Activated T-cell treated with anti-CD3 and anti-CD28 coated beads, Interleukin-2, amount 50 U/mL, for 24 hours (primary cell): Measurements from ENCODE around the gene MGST2.
"Not testable (repeated sequence)": the region's sequence is repeated elsewhere in the genome, so short reads cannot be mapped to it uniquely, and the experiment has no call there.

ENCODE experiments used
- DNase-seq: peaks from one replicate; pipeline ENCODE4 v3.0.0-alpha.2; 2020
- H3K27ac Mint-ChIP-seq: 2 replicates; pipeline ENCODE4 v1.8.0; 2020; ENCODE audit warnings: mild to moderate bottlenecking, mixed read lengths
- H3K27me3 Mint-ChIP-seq: 2 replicates; pipeline ENCODE4 v1.8.0; 2020; ENCODE audit warnings: mixed read lengths
- H3K36me3 Mint-ChIP-seq: 2 replicates; pipeline ENCODE4 v1.8.0; 2020; ENCODE audit warnings: low read depth, mixed read lengths
- H3K4me1 Mint-ChIP-seq: 2 replicates; pipeline ENCODE4 v1.8.0; 2020; ENCODE audit warnings: low read depth, mixed read lengths
- H3K4me3 Mint-ChIP-seq: 2 replicates; pipeline ENCODE4 v1.8.0; 2020; ENCODE audit warnings: mild to moderate bottlenecking, moderate library complexity, mixed read lengths
- H3K9me3 Mint-ChIP-seq: 2 replicates; pipeline ENCODE4 v1.8.0; 2020; ENCODE audit warnings: mixed read lengths

The MGST2 gene

GRCh38 chr4:139665690-139666529 lies at the start of gene MGST2:
Gene MGST2, plus strand, starts transcription at chr4:139665819. Its CDS starts 201 bp downstream, at chr4:139666020.
- Mint-ChIP-seq H3K9me3 (no peaks in the 10 kb centered on the region), H3K27ac (peak within 1 kb of the TSS; percentile 79), H3K4me1 (peaks cover 20% of the 10 kb centered on the region), H3K27me3 (no peaks in the 10 kb centered on the region), H3K36me3 (no peaks in the 10 kb centered on the region), H3K4me3 (peak within 1 kb of the TSS; percentile 79)
- DNase-seq, result peak; percentile 65

- Mint-ChIP-seq H3K27me3 (no peaks in the 10 kb centered on the region), H3K4me1 (no peaks in the 10 kb centered on the region), H3K4me3 (no peak overlapping the region), H3K9me3 (no peaks in the 10 kb centered on the region), H3K27ac (no peak overlapping the region), H3K36me3 (no peaks in the 10 kb centered on the region)
- DNase-seq, result no peak
Measured at GRCh38 chr4:139617702-139618490, 47.7 kb upstream of the MGST2 start.

- Mint-ChIP-seq H3K4me3 (no peak overlapping the region), H3K9me3 (no peaks in the 10 kb centered on the region), H3K36me3 (no peaks in the 10 kb centered on the region), H3K4me1 (no peaks in the 10 kb centered on the region), H3K27ac (no peak overlapping the region), H3K27me3 (peaks cover 2% of the 10 kb centered on the region)
- no peak for DNase-seq
Measured at GRCh38 chr4:139619644-139620043, 46.0 kb upstream of the MGST2 start.

- Mint-ChIP-seq H3K4me1 (no peaks in the 10 kb centered on the region), H3K4me3 (no peak overlapping the region), H3K36me3 (no peaks in the 10 kb centered on the region), H3K27me3 (peaks cover 2% of the 10 kb centered on the region), H3K9me3 (no peaks in the 10 kb centered on the region), H3K27ac (no peak overlapping the region)
- DNase-seq, result no peak
Measured at GRCh38 chr4:139622901-139623381, 42.7 kb upstream of the MGST2 start.

GRCh38 chr4:139624441-139625092 lies 41.1 kb upstream of the MGST2 start:
- Mint-ChIP-seq H3K9me3 (no peaks in the 10 kb centered on the region), H3K36me3 (no peaks in the 10 kb centered on the region), H3K4me3 (no peak overlapping the region), H3K27ac (no peak overlapping the region), H3K27me3 (peaks cover 2% of the 10 kb centered on the region), H3K4me1 (no peaks in the 10 kb centered on the region)
- DNase-seq, result no peak

- peaks cover 2% of the 10 kb centered on the region for H3K27me3 Mint-ChIP-seq
- DNase-seq, result no peak
- H3K9me3 Mint-ChIP-seq, result no peaks in the 10 kb centered on the region
- no peak overlapping the region for H3K4me3 Mint-ChIP-seq
- no peaks in the 10 kb centered on the region for H3K36me3 Mint-ChIP-seq
- no peak overlapping the region for H3K27ac Mint-ChIP-seq
- no peaks in the 10 kb centered on the region for H3K4me1 Mint-ChIP-seq
Measured at GRCh38 chr4:139625093-139625455, 40.5 kb upstream of the MGST2 start.

- Mint-ChIP-seq H3K9me3 (no peaks in the 10 kb centered on the region), H3K36me3 (no peaks in the 10 kb centered on the region), H3K4me3 (no peak overlapping the region), H3K27me3 (peaks cover 2% of the 10 kb centered on the region), H3K4me1 (no peaks in the 10 kb centered on the region), H3K27ac (no peak overlapping the region)
- no peak for DNase-seq
Measured at GRCh38 chr4:139625482-139625881, 40.1 kb upstream of the MGST2 start.

- Mint-ChIP-seq H3K36me3 (no peaks in the 10 kb centered on the region), H3K4me1 (no peaks in the 10 kb centered on the region), H3K27me3 (peaks cover 7% of the 10 kb centered on the region), H3K4me3 (no peak overlapping the region), H3K27ac (no peak overlapping the region), H3K9me3 (no peaks in the 10 kb centered on the region)
- DNase-seq, result no peak
Measured at GRCh38 chr4:139628184-139629012, 37.2 kb upstream of the MGST2 start.

GRCh38 chr4:139629436-139630125 lies 36.0 kb upstream of the MGST2 start:
- H3K4me3 Mint-ChIP-seq, result no peak overlapping the region

GRCh38 chr4:139630126-139630495 lies 35.5 kb upstream of the MGST2 start:
- Mint-ChIP-seq H3K4me1 (no peaks in the 10 kb centered on the region), H3K27ac (no peak overlapping the region), H3K9me3 (no peaks in the 10 kb centered on the region), H3K27me3 (peaks cover 19% of the 10 kb centered on the region), H3K36me3 (no peaks in the 10 kb centered on the region), H3K4me3 (no peak overlapping the region)
- DNase-seq, result no peak

More at GRCh38 chr4:139629436-139630125, 36.0 kb upstream of the MGST2 start:
- Mint-ChIP-seq H3K4me1 (no peaks in the 10 kb centered on the region), H3K36me3 (no peaks in the 10 kb centered on the region), H3K9me3 (no peaks in the 10 kb centered on the region), H3K27ac (no peak overlapping the region), H3K27me3 (peaks cover 16% of the 10 kb centered on the region)
- DNase-seq, result no peak

- no peak for DNase-seq
- Mint-ChIP-seq H3K9me3 (no peaks in the 10 kb centered on the region), H3K4me3 (no peak overlapping the region), H3K27ac (no peak overlapping the region), H3K4me1 (no peaks in the 10 kb centered on the region), H3K27me3 (peaks cover 25% of the 10 kb centered on the region), H3K36me3 (no peaks in the 10 kb centered on the region)
Measured at GRCh38 chr4:139630991-139631390, 34.6 kb upstream of the MGST2 start.

- no peak for DNase-seq
- no peaks in the 10 kb centered on the region for H3K9me3 Mint-ChIP-seq
- no peaks in the 10 kb centered on the region for H3K36me3 Mint-ChIP-seq
- no peak overlapping the region for H3K4me3 Mint-ChIP-seq
- peaks cover 25% of the 10 kb centered on the region for H3K27me3 Mint-ChIP-seq
- no peaks in the 10 kb centered on the region for H3K4me1 Mint-ChIP-seq
- no peak overlapping the region for H3K27ac Mint-ChIP-seq
Measured at GRCh38 chr4:139631791-139632190, 33.8 kb upstream of the MGST2 start.

- not testable (repeated sequence) for H3K4me3 Mint-ChIP-seq, H3K9me3 Mint-ChIP-seq, H3K36me3 Mint-ChIP-seq, H3K27ac Mint-ChIP-seq, H3K4me1 Mint-ChIP-seq, DNase-seq
- H3K27me3 Mint-ChIP-seq, result peaks cover 25% of the 10 kb centered on the region
Measured at GRCh38 chr4:139632739-139633138, 32.9 kb upstream of the MGST2 start.
